Smooth muscle cell (in vitro differentiated cells): Measurements from ENCODE around the gene GRK5. TPM values are rescaled to one million over a fixed set of nuclear protein-coding genes. Genes with fewer than 3 reads are reported as not detected.
A peak's percentile ranks its signal among the peaks of the same experiment; 100 is the strongest.

ENCODE experiments used
- DNase-seq: peaks from one replicate; lab custom pipeline; 2025; ENCODE audit not compliant: unreplicated experiment; lab: John Stamatoyannopoulos, UW
- H2AFZ ChIP-seq: fragments of 200-600 bp; sonication (generic); 2 replicates; pipeline ENCODE4 v1.6.0; 2016; ENCODE audit warnings: antibody characterized with exemption, low read depth, mild to moderate bottlenecking
- H3F3A ChIP-seq: fragments of 200-600 bp; sonication (generic); 2 replicates; pipeline ENCODE4 v1.6.0; 2017; ENCODE audit warnings: antibody characterized with exemption, low read depth
- H3K27ac ChIP-seq: fragments of 200-600 bp; sonication (generic); 2 replicates; pipeline ENCODE4 v1.5.1; 2016; ENCODE audit warnings: low read depth, mild to moderate bottlenecking
- H3K27me3 ChIP-seq: fragments of 200-600 bp; sonication (generic); 2 replicates; pipeline ENCODE4 v1.6.1; 2016; ENCODE audit warnings: low read depth, mild to moderate bottlenecking
- H3K36me3 ChIP-seq: fragments of 200-600 bp; sonication (generic); 2 replicates; pipeline ENCODE4 v1.5.1; 2016; ENCODE audit warnings: low read depth
- H3K4me1 ChIP-seq: fragments of 200-600 bp; sonication (generic); 2 replicates; pipeline ENCODE4 v1.5.1; 2016; ENCODE audit warnings: low read depth
- H3K4me2 ChIP-seq: fragments of 200-600 bp; sonication (generic); 2 replicates; pipeline ENCODE4 v1.6.0; 2016; ENCODE audit warnings: mild to moderate bottlenecking
- H3K4me3 ChIP-seq: fragments of 200-600 bp; sonication (generic); 2 replicates; pipeline ENCODE4 v1.5.1; 2016; ENCODE audit warnings: mild to moderate bottlenecking
- H3K79me2 ChIP-seq: fragments of 200-600 bp; sonication (generic); 2 replicates; pipeline ENCODE4 v1.6.0; 2016; ENCODE audit warnings: low read depth, mild to moderate bottlenecking
- H3K9ac ChIP-seq: fragments of 200-600 bp; sonication (generic); 2 replicates; pipeline ENCODE4 v1.6.0; 2016; ENCODE audit warnings: low read depth
- H3K9me3 ChIP-seq: fragments of 200-600 bp; sonication (generic); replicated peaks from 2 replicates; pipeline ENCODE4 v1.5.1; 2016; ENCODE audit warnings: low read depth
- H4K20me1 ChIP-seq: fragments of 200-600 bp; sonication (generic); 2 replicates; pipeline ENCODE4 v1.6.0; 2016; ENCODE audit warnings: low read depth
- CTCF ChIP-seq: fragments of 200-600 bp; sonication (generic); IDR thresholded peaks from 2 replicates; pipeline ENCODE4 v1.5.1; 2017; ENCODE audit warnings: borderline replicate concordance, mild to moderate bottlenecking, antibody characterized with exemption; ENCODE audit not compliant: insufficient read depth, poor library complexity, severe bottlenecking
- WGBS: methylation state at CpG from one replicate; pipeline ENCODE4 v1.1.7; 2016; ENCODE audit warnings: low lambda C conversion rate; 5-methylcytosine and 5-hydroxymethylcytosine counted together
- polyA plus RNA-seq: library from polyadenylated mRNA; unstranded; fragments of >200 nt; fragmentation: Nextera tagmentation; extraction: Ambion mirVana; gene quantifications from 2 replicates; pipeline ENCODE4 v1.2.1, GENCODE V29; 2016
- total RNA-seq: library from RNA; depleted of rRNA; stranded (reverse); fragments of >200 nt; gene quantifications from 2 replicates; pipeline ENCODE4 v1.2.3, GENCODE V29; 2014

The GRK5 gene
- total and polyA plus RNA-seq, 2 experiments from 2014 or later = 4.4 to 5.2 TPM

GRCh38 chr10:119166564-119166963 is 40.8 kb upstream of the GRK5 start:
- H2AFZ ChIP-seq = no peak overlapping the region
- no peak overlapping the region for H3K4me2 ChIP-seq
- no peak for TF ChIP-seq CTCF
- no peaks in the 10 kb centered on the region for H3K27me3 ChIP-seq
- no peaks in the 10 kb centered on the region for H4K20me1 ChIP-seq
- H3K9me3 ChIP-seq = no peaks in the 10 kb centered on the region
- WGBS = 73% methylated on average over 8 of the region's 8 CpGs
- DNase-seq = no peak
- no peaks in the 10 kb centered on the region for H3K79me2 ChIP-seq
- H3K4me1 ChIP-seq = peaks cover 4% of the 10 kb centered on the region
- no peaks in the 10 kb centered on the region for H3F3A ChIP-seq
- H3K9ac ChIP-seq = no peak overlapping the region
- no peak overlapping the region for H3K4me3 ChIP-seq
- H3K36me3 ChIP-seq = peaks cover 11% of the 10 kb centered on the region
- H3K27ac ChIP-seq = no peak overlapping the region

GRCh38 chr10:119167041-119167440 is 40.3 kb upstream of the GRK5 start:
- H4K20me1 ChIP-seq = no peaks in the 10 kb centered on the region
- no peaks in the 10 kb centered on the region for H3K79me2 ChIP-seq
- H3F3A ChIP-seq = no peaks in the 10 kb centered on the region
- H3K36me3 ChIP-seq = peaks cover 13% of the 10 kb centered on the region
- H3K27ac ChIP-seq = no peak overlapping the region
- H3K9me3 ChIP-seq = no peaks in the 10 kb centered on the region
- H3K9ac ChIP-seq = no peak overlapping the region
- peaks cover 4% of the 10 kb centered on the region for H3K4me1 ChIP-seq
- no peak overlapping the region for H2AFZ ChIP-seq
- H3K4me3 ChIP-seq = no peak overlapping the region
- TF ChIP-seq CTCF = no peak
- no peaks in the 10 kb centered on the region for H3K27me3 ChIP-seq
- 81% methylated on average over 8 of the region's 8 CpGs for WGBS
- no peak overlapping the region for H3K4me2 ChIP-seq
- no peak for DNase-seq

GRCh38 chr10:119174109-119174508 is 33.3 kb upstream of the GRK5 start:
- Histone ChIP-seq H3K4me1 (peaks cover 14% of the 10 kb centered on the region), H4K20me1 (peaks cover 8% of the 10 kb centered on the region), H3K4me3 (no peak overlapping the region), H3K79me2 (peaks cover 45% of the 10 kb centered on the region), H3K4me2 (no peak overlapping the region), H3K9ac (no peak overlapping the region), H3K36me3 (peaks cover 13% of the 10 kb centered on the region), H3K27ac (no peak overlapping the region), H3K27me3 (no peaks in the 10 kb centered on the region), H3F3A (peaks cover 6% of the 10 kb centered on the region), H3K9me3 (no peaks in the 10 kb centered on the region), H2AFZ (no peak overlapping the region)
- WGBS = 79% methylated on average over 2 of the region's 2 CpGs
- TF ChIP-seq CTCF = no peak
- DNase-seq = no peak

- H3K9ac ChIP-seq = no peak overlapping the region
- no peaks in the 10 kb centered on the region for H3K9me3 ChIP-seq
- WGBS = 75% methylated on average over 6 of the region's 6 CpGs
- no peak overlapping the region for H2AFZ ChIP-seq
- no peak overlapping the region for H3K4me2 ChIP-seq
- H3K4me1 ChIP-seq = peaks cover 15% of the 10 kb centered on the region
- no peak overlapping the region for H3K4me3 ChIP-seq
- peaks cover 6% of the 10 kb centered on the region for H3F3A ChIP-seq
- TF ChIP-seq CTCF = no peak
- peaks cover 8% of the 10 kb centered on the region for H4K20me1 ChIP-seq
- H3K36me3 ChIP-seq = peaks cover 6% of the 10 kb centered on the region
- peaks cover 45% of the 10 kb centered on the region for H3K79me2 ChIP-seq
- no peaks in the 10 kb centered on the region for H3K27me3 ChIP-seq
- peak overlapping the region; percentile 41 for H3K27ac ChIP-seq
- no peak for DNase-seq
Observed at GRCh38 chr10:119176166-119176565, 31.2 kb upstream of the GRK5 start.
